Thymus (tissue), 14 donors: Measurements from ENCODE around the gene DGKE. TPM values are rescaled to one million over a fixed set of nuclear protein-coding genes. Genes with fewer than 3 reads are reported as not detected.

Source experiments
- DNase-seq, 9 donors: peaks; one replicate each; pipeline ENCODE4 v3.0.0-alpha.2; 2013; ENCODE audit warnings: low spot score in 9 of 9, low read depth in 6 of 9, missing footprints in 1 of 9
- H3K27ac ChIP-seq, 2 donors: one replicate each; pipeline ENCODE4 v1.5.1; 2013; ENCODE audit warnings: control low read depth in 1 of 2, low read depth in 1 of 2, low read length in 1 of 2, mild to moderate bottlenecking in 1 of 2, moderate library complexity in 1 of 2
- H3K27me3 ChIP-seq, 2 donors: one replicate each; pipeline ENCODE4 v1.5.1; 2013; ENCODE audit warnings: low read length in 1 of 2; ENCODE audit not compliant: control insufficient read depth in 2 of 2, insufficient read depth in 1 of 2
- H3K36me3 ChIP-seq, 2 donors: one replicate each; pipeline ENCODE4 v1.5.1; 2013; ENCODE audit warnings: low read length in 1 of 2, mild to moderate bottlenecking in 1 of 2, moderate library complexity in 1 of 2; ENCODE audit not compliant: control insufficient read depth in 2 of 2, insufficient read depth in 2 of 2
- H3K4me1 ChIP-seq, 2 donors: one replicate each; pipeline ENCODE4 v1.5.1; 2013; ENCODE audit warnings: low read length in 2 of 2; ENCODE audit not compliant: control insufficient read depth in 2 of 2, insufficient read depth in 2 of 2
- H3K4me3 ChIP-seq, 2 donors: one replicate each; pipeline ENCODE4 v1.5.1; 2013; ENCODE audit warnings: low read length in 2 of 2, control low read depth in 1 of 2, mild to moderate bottlenecking in 1 of 2
- H3K9me3 ChIP-seq, 2 donors: one replicate each; pipeline ENCODE4 v1.5.1; 2013; ENCODE audit warnings: low read length in 1 of 2, mild to moderate bottlenecking in 1 of 2; ENCODE audit not compliant: control insufficient read depth in 2 of 2, insufficient read depth in 1 of 2
- WGBS: extraction: QIAGEN DNeasy Blood & Tissue Kit; methylation state at CpG from one replicate; pipeline ENCODE4 v1.1.7; 2013; 5-methylcytosine and 5-hydroxymethylcytosine counted together
- long read RNA-seq, 10 donors: transcript quantifications; one replicate each; lab custom pipeline, GENCODE V29; 2026
- polyA plus RNA-seq: library from polyadenylated mRNA; stranded (reverse); fragments of 200-250 nt; gene quantifications from one replicate; pipeline ENCODE4 v1.2.3, GENCODE V29; 2013
- total RNA-seq: library from RNA; stranded (reverse); fragments of 120-200 nt; gene quantifications from one replicate; pipeline ENCODE4 v1.2.4, GENCODE V29; 2013
- donor health status: healthy.

The DGKE gene
- total RNA-seq (8.9 TPM), polyA plus RNA-seq (15.8 TPM)
- long read RNA-seq, donor 1 = 0 reads
- long read RNA-seq, donor 2 = 0 reads
- long read RNA-seq, donor 3, partial matches to known transcripts = 0 of 2 reads
- long read RNA-seq, donor 3, other reads (novel, unspliced or antisense) = 0 of 2 reads
- long read RNA-seq, donor 4, partial matches to known transcripts = 0 of 1 reads
- long read RNA-seq, donor 4, other reads (novel, unspliced or antisense) = 0 of 1 reads
- long read RNA-seq, donor 5, full-length matches to known transcripts = 4 of 4 reads
- long read RNA-seq, donor 5, partial matches to known transcripts = 0 of 4 reads
- long read RNA-seq, donor 5, other reads (novel, unspliced or antisense) = 0 of 4 reads
- long read RNA-seq, donor 6, partial matches to known transcripts = 0 of 1 reads
- long read RNA-seq, donor 6, other reads (novel, unspliced or antisense) = 0 of 1 reads
- long read RNA-seq, donor 7 = 0 reads
- long read RNA-seq, donor 8 = 0 reads
- long read RNA-seq, donor 9 = 0 reads
- long read RNA-seq, donor 10, partial matches to known transcripts = 0 of 1 reads
- long read RNA-seq, donor 10, other reads (novel, unspliced or antisense) = 0 of 1 reads

- Histone ChIP-seq H3K9me3 (no peaks in the 10 kb centered on the region), H3K4me1 (peaks cover 22 to 28% of the 10 kb centered on the region in 2 donors), H3K27me3 (no peaks in the 10 kb centered on the region), H3K4me3 (peak within 1 kb of the TSS; percentile 82 to 89), H3K36me3 (peaks cover 5 to 7% of the 10 kb centered on the region in 2 donors), H3K27ac (peak within 1 kb of the TSS; percentile 91 to 96)
- peak in 8 of 9 donors; percentile 84 to 97 (median 94) for DNase-seq
- under 1% methylated on average over 66 of the region's 66 CpGs for WGBS
Measured at GRCh38 chr17:56833809-56834379, at the start of gene DGKE, which contains the start of gene C17orf67. Gene DGKE (plus strand): TSS chr17:56834151. CDS start chr17:56834796, 645 bp downstream. Gene C17orf67 (minus strand): TSS chr17:56833920. CDS start chr17:56815810, 18,110 bp downstream.

- 86% methylated on average over 5 of the region's 5 CpGs for WGBS
- H3K27ac ChIP-seq = no peak overlapping the region
- no peak for DNase-seq
Measured at GRCh38 chr17:56785405-56785804, 48.5 kb upstream of the DGKE start.

GRCh38 chr17:56785997-56786680 is 47.8 kb upstream of the DGKE start:
- Histone ChIP-seq H3K36me3 (peaks cover 5 to 17% of the 10 kb centered on the region in 2 donors), H3K4me1 (peaks cover 5 to 31% of the 10 kb centered on the region in 2 donors), H3K27ac (no peak overlapping the region), H3K9me3 (peaks cover 0 to 2% of the 10 kb centered on the region in 2 donors), H3K27me3 (peaks cover 0 to 2% of the 10 kb centered on the region in 2 donors), H3K4me3 (no peak overlapping the region)
- no peak for DNase-seq
- WGBS = 96% methylated on average over 9 of the region's 9 CpGs

More at GRCh38 chr17:56785405-56785804, 48.5 kb upstream of the DGKE start:
- H3K9me3 ChIP-seq = no peaks in the 10 kb centered on the region
- peaks cover 2 to 11% of the 10 kb centered on the region in 2 donors for H3K36me3 ChIP-seq
- peaks cover 0 to 3% of the 10 kb centered on the region in 2 donors for H3K27me3 ChIP-seq
- H3K4me1 ChIP-seq = peaks cover 8 to 38% of the 10 kb centered on the region in 2 donors
- no peak overlapping the region for H3K4me3 ChIP-seq

GRCh38 chr17:56786989-56787482 is 46.9 kb upstream of the DGKE start:
- peak in 1 of 9 donors; percentile 57 for DNase-seq
- WGBS = 24% methylated on average over 7 of the region's 7 CpGs
- Histone ChIP-seq H3K9me3 (peaks cover 0 to 2% of the 10 kb centered on the region in 2 donors), H3K27ac (peak overlapping the region in 1 of 2 donors; percentile 23), H3K27me3 (no peaks in the 10 kb centered on the region), H3K36me3 (peaks cover 6 to 20% of the 10 kb centered on the region in 2 donors), H3K4me3 (no peak overlapping the region), H3K4me1 (peaks cover 5 to 24% of the 10 kb centered on the region in 2 donors)

GRCh38 chr17:56792267-56792666 is 41.7 kb upstream of the DGKE start:
- H3K27me3 ChIP-seq = no peaks in the 10 kb centered on the region
- peaks cover 4 to 5% of the 10 kb centered on the region in 2 donors for H3K4me1 ChIP-seq
- peaks cover 0 to 2% of the 10 kb centered on the region in 2 donors for H3K9me3 ChIP-seq
- H3K27ac ChIP-seq = no peak overlapping the region
- 100% methylated on average over 1 of the region's 1 CpG for WGBS
- peaks cover 6 to 24% of the 10 kb centered on the region in 2 donors for H3K36me3 ChIP-seq
- no peak overlapping the region for H3K4me3 ChIP-seq
- no peak for DNase-seq

GRCh38 chr17:56793531-56793930 is 40.4 kb upstream of the DGKE start:
- Histone ChIP-seq H3K4me3 (no peak overlapping the region), H3K27ac (no peak overlapping the region), H3K27me3 (no peaks in the 10 kb centered on the region), H3K36me3 (peaks cover 6 to 24% of the 10 kb centered on the region in 2 donors), H3K9me3 (peaks cover 0 to 2% of the 10 kb centered on the region in 2 donors), H3K4me1 (peaks cover 4 to 18% of the 10 kb centered on the region in 2 donors)
- no peak for DNase-seq

GRCh38 chr17:56793957-56794356 is 40.0 kb upstream of the DGKE start:
- H3K4me1 ChIP-seq = peaks cover 4 to 22% of the 10 kb centered on the region in 2 donors
- peaks cover 3 to 24% of the 10 kb centered on the region in 2 donors for H3K36me3 ChIP-seq
- H3K9me3 ChIP-seq = peaks cover 0 to 2% of the 10 kb centered on the region in 2 donors
- 61% methylated on average over 3 of the region's 3 CpGs for WGBS
- DNase-seq = no peak
- H3K27ac ChIP-seq = no peak overlapping the region
- no peaks in the 10 kb centered on the region for H3K27me3 ChIP-seq
- no peak overlapping the region for H3K4me3 ChIP-seq

GRCh38 chr17:56795221-56795865 is 38.6 kb upstream of the DGKE start:
- no peaks in the 10 kb centered on the region for H3K27me3 ChIP-seq
- DNase-seq = no peak
- no peak overlapping the region for H3K4me3 ChIP-seq

More at GRCh38 chr17:56795221-56795865, 38.6 kb upstream of the DGKE start:
- WGBS = 88% methylated on average over 5 of the region's 5 CpGs
- Histone ChIP-seq H3K9me3 (peaks cover 0 to 2% of the 10 kb centered on the region in 2 donors), H3K27ac (no peak overlapping the region), H3K36me3 (peaks cover 3 to 24% of the 10 kb centered on the region in 2 donors), H3K4me1 (peaks cover 4 to 20% of the 10 kb centered on the region in 2 donors)
